Hepatocyte (in vitro differentiated cells): ENCODE data around the gene CHCHD10. TPM values are rescaled to one million over a fixed set of nuclear protein-coding genes. Genes with fewer than 3 reads are reported as not detected.
A peak's percentile ranks its signal among the peaks of the same experiment; 100 is the strongest.

Source experiments
- DNase-seq: peaks from one replicate; pipeline ENCODE4 v3.0.0-alpha.2; 2016; ENCODE audit warnings: low spot score
- H2AFZ ChIP-seq: fragments of 200-600 bp; sonication (generic); 2 replicates; pipeline ENCODE4 v1.6.0; 2016; ENCODE audit warnings: antibody characterized with exemption, mild to moderate bottlenecking
- H3K27ac ChIP-seq: fragments of 200-600 bp; sonication (generic); 2 replicates; pipeline ENCODE4 v1.5.1; 2016; ENCODE audit warnings: mild to moderate bottlenecking
- H3K27me3 ChIP-seq: fragments of 200-600 bp; sonication (generic); 2 replicates; pipeline ENCODE4 v1.6.1; 2016
- H3K36me3 ChIP-seq: fragments of 200-600 bp; sonication (generic); replicated peaks from 2 replicates; pipeline ENCODE4 v1.5.1; 2016; ENCODE audit warnings: low read depth; ENCODE audit not compliant: insufficient read depth
- H3K4me1 ChIP-seq: fragments of 200-600 bp; sonication (generic); 2 replicates; pipeline ENCODE4 v1.5.1; 2016; ENCODE audit warnings: mild to moderate bottlenecking, moderate library complexity; ENCODE audit not compliant: insufficient read depth
- H3K4me2 ChIP-seq: fragments of 200-600 bp; sonication (generic); 2 replicates; pipeline ENCODE4 v1.6.0; 2016
- H3K4me3 ChIP-seq: fragments of 200-600 bp; sonication (generic); 2 replicates; pipeline ENCODE4 v1.5.1; 2016; ENCODE audit warnings: mild to moderate bottlenecking
- H3K79me2 ChIP-seq: fragments of 200-600 bp; sonication (generic); 2 replicates; pipeline ENCODE4 v1.6.0; 2017; ENCODE audit warnings: mild to moderate bottlenecking
- H3K9me2 ChIP-seq: fragments of 200-600 bp; sonication (generic); replicated peaks from 2 replicates; pipeline ENCODE4 v1.6.0; 2017; ENCODE audit warnings: mild to moderate bottlenecking; ENCODE audit not compliant: insufficient read depth
- H3K9me3 ChIP-seq: fragments of 200-600 bp; sonication (generic); 2 replicates; pipeline ENCODE4 v1.5.1; 2016; ENCODE audit warnings: low read depth, mild to moderate bottlenecking
- H4K20me1 ChIP-seq: fragments of 200-600 bp; sonication (generic); 2 replicates; pipeline ENCODE4 v1.6.0; 2016; ENCODE audit warnings: mild to moderate bottlenecking; ENCODE audit not compliant: insufficient read depth, poor library complexity, severe bottlenecking
- EZH2 ChIP-seq: fragments of 200-600 bp; sonication (generic); IDR thresholded peaks from 2 replicates; pipeline ENCODE4 v1.6.1; 2016; ENCODE audit warnings: antibody characterized with exemption, mild to moderate bottlenecking, borderline replicate concordance
- EZH2phosphoT487 ChIP-seq: fragments of 200-600 bp; sonication (generic); IDR thresholded peaks from one replicate; pipeline ENCODE4 v1.6.1; 2018; ENCODE audit warnings: antibody characterized with exemption, mild to moderate bottlenecking, low read depth, moderate library complexity; ENCODE audit not compliant: unreplicated experiment, severe bottlenecking
- WGBS: methylation state at CpG from one replicate; pipeline ENCODE4 v1.1.6; 2016; ENCODE audit warnings: low lambda C conversion rate; ENCODE audit errors: missing lambda C conversion rate; 5-methylcytosine and 5-hydroxymethylcytosine counted together
- polyA plus RNA-seq: library from polyadenylated mRNA; unstranded; fragments of >200 nt; fragmentation: Nextera tagmentation; extraction: Ambion mirVana; gene quantifications from 2 replicates; pipeline ENCODE4 v1.2.1, GENCODE V29; 2016
- total RNA-seq: library from RNA; depleted of rRNA; stranded (reverse); fragments of >200 nt; gene quantifications from 2 replicates; pipeline ENCODE4 v1.2.3, GENCODE V29; 2014
- TF ChIP-seq, protein P1 (sequence below): fragments of 200-600 bp; sonication (generic); IDR thresholded peaks from 2 replicates; pipeline ENCODE4 v1.5.1; 2016; ENCODE audit warnings: antibody characterized with exemption, mild to moderate bottlenecking; ENCODE audit not compliant: poor library complexity

The CHCHD10 gene
- total and polyA plus RNA-seq, 2 experiments from 2014 or later: 36.5 to 68.1 TPM

DNA sequence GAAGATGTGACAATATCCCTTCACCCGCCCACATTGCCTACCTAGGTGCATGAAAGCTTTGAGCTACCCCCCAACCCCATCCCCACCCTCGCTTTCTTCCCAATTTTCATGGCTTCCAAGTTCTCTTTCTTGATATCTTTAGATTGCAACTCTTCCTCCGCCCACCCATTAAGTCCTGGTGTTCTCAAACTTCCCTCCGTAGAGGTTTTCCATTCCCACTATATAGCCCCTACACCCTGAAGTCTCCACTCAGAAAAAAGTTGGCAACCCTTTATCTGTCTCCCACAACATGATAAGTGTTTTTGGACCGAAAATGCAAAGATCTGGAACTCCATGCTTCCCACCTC, 17.4 kb downstream of the CHCHD10 start:
- peak overlapping the region; percentile 75 for H3K27ac ChIP-seq
- whole genome bisulfite sequencing: 46% methylated on average over 5 of the region's 5 CpGs
- peak overlapping the region; percentile 74 for H2AFZ ChIP-seq
- H3K4me3 ChIP-seq: peak overlapping the region; percentile 87
- no peak for DNase-seq
- H3K9me3 ChIP-seq: no peaks in the 10 kb centered on the region
- H3K36me3 ChIP-seq: no peaks in the 10 kb centered on the region
- H4K20me1 ChIP-seq: no peaks in the 10 kb centered on the region
- H3K79me2 ChIP-seq: peaks cover 35% of the 10 kb centered on the region
- H3K27me3 ChIP-seq: no peaks in the 10 kb centered on the region
- peaks cover 8% of the 10 kb centered on the region for H3K4me1 ChIP-seq
- no peaks in the 10 kb centered on the region for H3K9me2 ChIP-seq
- H3K4me2 ChIP-seq: peak overlapping the region; percentile 86
- no peak for TF ChIP-seq EZH2

- Histone ChIP-seq H3K36me3 (no peaks in the 10 kb centered on the region), H3K4me1 (peaks cover 8% of the 10 kb centered on the region), H4K20me1 (no peaks in the 10 kb centered on the region), H3K27ac (peak overlapping the region; percentile 75), H3K9me2 (no peaks in the 10 kb centered on the region), H3K4me3 (peak overlapping the region; percentile 87), H2AFZ (peak overlapping the region; percentile 74), H3K27me3 (no peaks in the 10 kb centered on the region), H3K9me3 (no peaks in the 10 kb centered on the region), H3K4me2 (peak overlapping the region; percentile 86), H3K79me2 (peaks cover 35% of the 10 kb centered on the region)
- TF ChIP-seq EZH2phosphoT487 (no peak), EZH2 (no peak)
- TF ChIP-seq, protein P1, sequence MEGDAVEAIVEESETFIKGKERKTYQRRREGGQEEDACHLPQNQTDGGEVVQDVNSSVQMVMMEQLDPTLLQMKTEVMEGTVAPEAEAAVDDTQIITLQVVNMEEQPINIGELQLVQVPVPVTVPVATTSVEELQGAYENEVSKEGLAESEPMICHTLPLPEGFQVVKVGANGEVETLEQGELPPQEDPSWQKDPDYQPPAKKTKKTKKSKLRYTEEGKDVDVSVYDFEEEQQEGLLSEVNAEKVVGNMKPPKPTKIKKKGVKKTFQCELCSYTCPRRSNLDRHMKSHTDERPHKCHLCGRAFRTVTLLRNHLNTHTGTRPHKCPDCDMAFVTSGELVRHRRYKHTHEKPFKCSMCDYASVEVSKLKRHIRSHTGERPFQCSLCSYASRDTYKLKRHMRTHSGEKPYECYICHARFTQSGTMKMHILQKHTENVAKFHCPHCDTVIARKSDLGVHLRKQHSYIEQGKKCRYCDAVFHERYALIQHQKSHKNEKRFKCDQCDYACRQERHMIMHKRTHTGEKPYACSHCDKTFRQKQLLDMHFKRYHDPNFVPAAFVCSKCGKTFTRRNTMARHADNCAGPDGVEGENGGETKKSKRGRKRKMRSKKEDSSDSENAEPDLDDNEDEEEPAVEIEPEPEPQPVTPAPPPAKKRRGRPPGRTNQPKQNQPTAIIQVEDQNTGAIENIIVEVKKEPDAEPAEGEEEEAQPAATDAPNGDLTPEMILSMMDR: no peak
- no peak for DNase-seq
- WGBS: 95% methylated on average over 12 of the region's 12 CpGs
These were observed 17.9 kb downstream of the CHCHD10 start for GRCh38 chr22:23749841-23750301.

GRCh38 chr22:23745791-23746190, 22.0 kb downstream of the CHCHD10 start:
- DNase-seq: no peak
- H3K4me3 ChIP-seq: no peak overlapping the region
- H3K36me3 ChIP-seq: no peaks in the 10 kb centered on the region
- no peaks in the 10 kb centered on the region for H3K9me3 ChIP-seq
- no peak overlapping the region for H2AFZ ChIP-seq
- no peaks in the 10 kb centered on the region for H3K9me2 ChIP-seq
- H3K27me3 ChIP-seq: no peaks in the 10 kb centered on the region
- 67% methylated on average over 6 of the region's 6 CpGs for WGBS
- no peak overlapping the region for H3K27ac ChIP-seq
- no peak for TF ChIP-seq EZH2phosphoT487
- TF ChIP-seq EZH2: no peak
- TF ChIP-seq, protein P1: no peak
- peaks cover 8% of the 10 kb centered on the region for H3K4me1 ChIP-seq
- H3K4me2 ChIP-seq: no peak overlapping the region
- H3K79me2 ChIP-seq: peaks cover 35% of the 10 kb centered on the region
- H4K20me1 ChIP-seq: no peaks in the 10 kb centered on the region

DNA sequence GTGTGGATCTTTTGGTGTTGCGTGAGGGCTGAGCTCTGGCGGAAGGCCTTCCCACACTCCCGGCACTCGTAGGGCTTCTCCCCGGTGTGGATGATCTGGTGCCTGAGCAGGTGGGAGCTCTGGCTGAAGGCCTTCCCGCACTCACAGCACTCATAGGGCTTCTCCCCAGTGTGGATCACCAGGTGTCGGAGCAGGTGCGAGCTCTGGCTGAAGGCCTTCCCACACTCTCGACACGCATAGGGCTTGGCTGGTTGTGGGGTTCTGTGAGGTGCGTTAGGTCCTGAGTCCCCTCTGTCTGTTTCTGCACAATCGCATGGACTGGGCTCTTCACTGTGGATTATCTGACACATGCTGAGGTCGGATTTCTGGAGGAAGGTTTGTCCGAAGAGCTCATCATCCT, 23.3 kb downstream of the CHCHD10 start:
- Histone ChIP-seq H3K9me3 (no peaks in the 10 kb centered on the region), H3K36me3 (no peaks in the 10 kb centered on the region), H3K4me2 (no peak overlapping the region), H4K20me1 (no peaks in the 10 kb centered on the region), H3K9me2 (no peaks in the 10 kb centered on the region), H3K27ac (no peak overlapping the region), H3K27me3 (no peaks in the 10 kb centered on the region), H3K4me3 (no peak overlapping the region), H2AFZ (no peak overlapping the region), H3K4me1 (no peaks in the 10 kb centered on the region), H3K79me2 (peaks cover 23% of the 10 kb centered on the region)
- no peak for TF ChIP-seq EZH2
- TF ChIP-seq, protein P1: no peak
- no peak for TF ChIP-seq EZH2phosphoT487
- DNase-seq: no peak
- 98% methylated on average over 14 of the region's 14 CpGs for WGBS
